ENCODE results near the gene UGT1A7.

The UGT1A7 gene

DNA sequence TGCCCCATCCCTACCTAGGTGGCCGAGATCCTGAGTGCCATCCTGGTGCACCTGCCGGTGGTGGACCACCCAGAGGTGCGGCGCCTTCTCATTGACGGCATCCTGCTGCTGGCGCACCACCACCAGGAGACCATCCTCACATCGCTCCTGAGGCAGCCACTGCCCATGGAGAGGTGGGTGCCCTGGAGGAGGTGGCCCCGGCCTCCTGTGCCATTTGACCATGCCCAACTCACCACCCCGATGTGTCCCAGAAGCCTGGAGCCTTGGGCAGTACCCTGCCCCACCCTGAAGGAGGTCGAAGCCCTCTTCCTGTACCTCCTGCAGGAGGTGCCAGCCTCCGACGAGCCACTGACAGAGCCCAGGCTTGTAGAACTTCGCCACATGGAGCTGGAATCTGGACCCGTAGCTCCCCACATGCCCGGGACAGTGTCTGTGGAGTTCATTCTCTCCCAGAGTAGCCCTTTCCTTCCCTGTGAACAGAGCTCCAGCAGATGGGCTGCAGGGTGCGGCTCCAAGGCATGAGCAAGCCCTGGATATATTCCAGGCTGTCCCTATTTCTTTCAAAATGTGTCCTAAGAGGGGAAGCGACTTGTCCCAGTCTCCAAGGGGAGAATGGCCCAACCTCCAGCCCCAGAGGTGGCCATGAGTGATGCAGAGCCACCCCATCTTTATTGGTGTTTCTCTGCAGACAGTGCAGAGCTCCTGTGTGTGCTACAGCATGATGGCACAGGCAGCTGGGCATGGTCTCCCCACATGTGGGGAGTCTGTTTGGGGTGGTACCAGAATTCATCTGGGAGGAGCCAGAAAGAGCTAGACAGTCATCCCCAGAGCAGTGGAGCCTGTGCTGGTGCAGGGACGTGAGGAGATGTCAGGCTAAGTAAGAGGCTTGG is 138.4 kb downstream of the UGT1A7 start:
- no peak for DNase-seq

DNA sequence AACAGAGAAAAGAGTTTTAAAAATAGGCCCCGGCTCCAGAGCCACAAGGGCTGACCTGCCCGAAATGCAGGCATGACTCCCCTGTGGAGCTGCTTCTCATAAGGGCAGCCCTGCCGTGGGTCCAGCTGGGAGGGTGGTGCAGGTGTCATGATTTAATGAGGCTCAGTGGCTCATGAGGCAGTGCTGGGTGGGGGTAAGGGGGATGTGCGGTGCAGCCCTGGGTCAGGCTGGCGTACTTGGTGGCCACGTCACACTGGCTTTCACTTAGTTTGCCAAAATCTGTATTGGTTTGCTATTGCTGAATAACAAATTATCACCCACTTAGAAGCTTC is 139.0 kb downstream of the UGT1A7 start:
- no peak for DNase-seq

DNA sequence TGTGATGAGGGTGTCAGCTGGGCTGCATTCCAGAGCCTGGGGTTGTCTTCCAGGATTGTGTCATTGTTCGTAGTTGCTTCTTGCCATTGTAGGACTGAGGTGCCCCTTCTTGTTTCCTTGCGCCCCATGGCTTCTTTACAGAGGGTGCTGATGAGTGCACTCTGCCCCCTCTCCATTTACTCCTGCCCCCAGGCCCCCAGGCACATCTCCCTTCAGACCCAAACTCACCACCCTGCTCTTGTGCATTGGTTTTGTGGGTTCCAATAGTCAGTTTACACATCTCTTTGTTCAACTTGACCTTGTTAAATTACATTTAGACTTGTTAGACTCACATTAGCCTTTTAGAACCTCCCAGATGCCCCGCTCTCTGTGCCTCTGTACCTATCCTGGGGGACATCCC is 139.5 kb downstream of the UGT1A7 start:
- no peak for DNase-seq

DNA sequence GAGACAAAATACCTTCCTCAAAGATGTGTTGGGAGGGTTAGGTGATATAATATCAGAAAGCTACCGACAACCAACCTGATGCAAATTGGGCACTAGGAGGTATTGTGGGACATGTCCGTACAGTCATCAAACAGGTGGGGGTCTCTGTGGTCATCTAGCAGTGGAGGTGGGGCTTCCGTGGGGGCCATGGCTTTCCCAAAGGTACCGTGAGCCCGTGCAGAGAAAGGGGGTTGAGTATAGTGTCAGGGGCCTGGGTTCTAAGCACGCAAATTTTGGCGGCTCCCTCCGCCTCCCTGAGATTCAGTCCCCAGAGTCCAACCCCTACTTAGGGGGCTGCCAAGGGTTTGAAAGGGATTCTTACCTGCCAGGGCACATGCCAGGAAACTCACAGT is 140.0 kb downstream of the UGT1A7 start:
- DNase-seq: no peak

DNA sequence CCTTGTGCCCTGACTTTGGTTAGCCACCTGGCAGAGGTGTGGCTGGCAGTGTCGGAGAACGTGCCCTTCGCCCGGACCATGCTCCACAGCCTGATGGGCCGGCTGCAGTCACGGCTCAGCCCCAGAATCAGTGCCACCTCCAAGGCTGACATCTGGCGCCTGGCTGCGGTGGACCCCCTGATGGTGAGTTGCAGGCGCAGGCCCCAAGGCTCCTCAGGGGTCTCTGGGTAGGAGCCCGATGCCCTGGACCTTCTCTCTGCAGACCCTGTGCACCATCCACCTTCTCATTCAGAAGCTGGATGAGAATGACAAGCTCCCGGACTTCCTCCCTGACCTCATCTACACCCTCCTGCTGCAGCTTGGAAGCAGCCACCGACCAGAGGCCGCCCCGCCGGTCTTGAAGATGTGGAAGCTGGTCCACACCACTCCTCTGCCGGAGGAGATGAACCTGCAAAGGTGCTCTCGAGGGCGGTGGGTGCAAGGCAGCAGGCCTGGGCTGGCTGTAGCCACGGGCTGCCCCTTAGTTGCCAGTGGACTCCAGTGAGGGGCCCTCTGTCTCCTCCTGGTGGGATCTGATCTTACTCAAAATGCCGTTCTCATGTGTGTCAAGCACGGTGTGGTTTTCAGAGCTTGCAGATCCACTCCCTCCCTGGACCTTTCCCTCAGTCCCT is 140.5 kb downstream of the UGT1A7 start:
- no peak for DNase-seq
